Adipose tissue (tissue), 3 donors: ENCODE measurements around the gene ATOH8. TPM values are rescaled to one million over a fixed set of nuclear protein-coding genes. Genes with fewer than 3 reads are reported as not detected.

Experiments used
- H3K27ac ChIP-seq: one replicate; pipeline ENCODE4 v1.5.1; 2013; ENCODE audit warnings: low read depth, low read length
- WGBS, 3 donors: extraction: QIAGEN DNeasy Blood & Tissue Kit; methylation state at CpG; one replicate each; pipeline ENCODE4 v1.1.7; 2013; 5-methylcytosine and 5-hydroxymethylcytosine counted together
- polyA plus RNA-seq, 3 donors: library from polyadenylated mRNA; stranded (reverse); fragments of 200-250 nt; gene quantifications; one replicate each; pipeline ENCODE4 v1.2.3, GENCODE V29; 2013
- donor health status: healthy with polysubstance abuse.
- donor health status: Bipolar disorder and iron deficiency.
- donor health status: healthy.

ATOH8 gene
- polyA plus RNA-seq, 3 donors: 10.2 to 57.5 (median 29.5) TPM

DNA sequence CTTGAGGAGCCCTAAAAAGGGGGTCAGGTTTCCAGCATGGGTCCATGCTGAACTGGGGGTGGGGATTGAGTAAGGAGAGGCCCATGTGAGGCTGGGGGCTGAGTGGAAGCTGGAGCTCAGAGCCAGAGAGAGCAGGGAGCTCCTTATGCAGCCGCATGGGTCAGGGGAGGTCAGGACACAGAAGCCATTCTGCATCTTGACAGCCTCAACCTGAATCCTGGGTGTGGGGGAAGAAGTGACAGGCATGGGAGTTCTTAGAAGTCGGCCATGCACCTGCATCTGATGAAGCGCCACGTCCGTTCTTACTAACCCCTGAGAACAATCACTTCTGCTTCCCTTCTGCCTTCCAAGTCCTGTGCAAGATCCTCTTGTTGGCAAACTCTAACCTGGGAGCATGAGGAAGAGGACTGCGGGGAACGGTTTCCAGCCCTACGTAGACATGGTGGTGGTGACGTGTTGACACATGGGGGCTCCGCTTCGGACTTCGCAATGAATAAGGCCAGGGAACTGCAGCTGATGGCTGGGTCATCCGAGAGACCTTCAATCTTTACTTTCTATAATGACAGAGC, 37.4 kb upstream of the ATOH8 start:
- 57 to 82% (median 67%) methylated on average over 13 of the region's 13 CpGs for WGBS, 3 donors
- no peak overlapping the region for H3K27ac ChIP-seq

GRCh38 chr2:85717308-85718008, 36.3 kb upstream of the ATOH8 start:
- WGBS, 3 donors: 73 to 78% (median 73%) methylated on average over 15 of the region's 15 CpGs

GRCh38 chr2:85718009-85718391, 35.8 kb upstream of the ATOH8 start:
- 74 to 86% (median 75%) methylated on average over 7 of the region's 7 CpGs for WGBS, 3 donors
- no peak overlapping the region for H3K27ac ChIP-seq

More at GRCh38 chr2:85717308-85718008, 36.3 kb upstream of the ATOH8 start:
- H3K27ac ChIP-seq: no peak overlapping the region

GRCh38 chr2:85718885-85719492, 34.8 kb upstream of the ATOH8 start:
- 56 to 92% (median 85%) methylated on average over 10 of the region's 10 CpGs for WGBS, 3 donors
- no peak overlapping the region for H3K27ac ChIP-seq

DNA sequence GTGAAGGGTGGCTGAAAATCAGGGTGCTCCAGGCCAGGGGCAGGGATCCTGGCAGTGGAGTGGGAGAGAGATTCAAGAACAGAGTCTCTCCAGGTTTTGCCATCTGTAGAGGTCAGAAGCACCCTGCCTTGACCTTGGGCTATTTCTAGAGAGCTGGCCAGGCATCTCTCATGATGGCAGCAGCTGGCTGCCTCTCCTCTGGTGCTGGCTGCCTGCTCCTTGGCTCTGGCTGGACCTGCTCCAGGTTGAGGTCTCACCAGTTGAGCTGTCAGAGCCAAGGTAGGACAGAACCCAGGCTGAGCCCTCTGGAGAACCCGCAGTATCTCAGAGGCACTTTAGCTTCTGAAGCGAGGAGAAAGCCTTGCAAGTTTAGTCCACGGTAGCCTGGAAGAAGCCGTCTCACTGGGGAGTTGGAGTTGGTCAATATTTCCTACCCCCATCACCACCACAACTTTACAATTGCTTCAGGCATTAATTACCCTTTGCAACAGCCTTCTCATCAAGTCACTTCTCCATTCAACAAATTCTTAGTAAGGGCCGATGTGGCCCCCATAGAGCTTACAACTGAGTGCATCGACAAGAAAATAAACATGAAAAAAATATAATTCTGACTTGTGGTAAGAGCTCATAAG, 34.1 kb upstream of the ATOH8 start:
- WGBS, 3 donors: 58 to 87% (median 71%) methylated on average over 6 of the region's 6 CpGs
- no peak overlapping the region for H3K27ac ChIP-seq

GRCh38 chr2:85720533-85720932, 33.3 kb upstream of the ATOH8 start:
- no peak overlapping the region for H3K27ac ChIP-seq
- 84 to 96% (median 93%) methylated on average over 1 of the region's 1 CpG for WGBS, 3 donors

DNA sequence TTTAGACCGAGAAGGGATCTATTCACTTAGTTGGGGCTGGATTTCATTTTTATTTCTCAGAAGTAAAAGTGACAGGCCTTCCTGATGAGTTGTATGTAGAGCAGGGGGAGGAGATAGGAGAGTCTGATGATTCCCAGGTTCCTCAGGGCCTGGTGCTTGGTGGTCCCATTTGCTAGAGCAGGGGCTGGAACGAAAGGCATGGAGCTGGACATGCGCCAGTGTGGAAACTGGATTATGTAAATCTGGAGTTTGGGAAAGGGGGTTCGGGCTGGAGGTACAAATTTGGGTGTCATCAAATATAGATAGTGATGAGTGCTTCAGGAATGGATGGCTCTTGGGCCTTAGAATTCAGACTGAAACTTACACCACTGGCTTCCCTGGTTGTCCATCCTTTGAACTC, 32.1 kb upstream of the ATOH8 start:
- H3K27ac ChIP-seq: no peak overlapping the region
- WGBS, 3 donors: 87 to 91% (median 89%) methylated on average over 4 of the region's 4 CpGs

DNA sequence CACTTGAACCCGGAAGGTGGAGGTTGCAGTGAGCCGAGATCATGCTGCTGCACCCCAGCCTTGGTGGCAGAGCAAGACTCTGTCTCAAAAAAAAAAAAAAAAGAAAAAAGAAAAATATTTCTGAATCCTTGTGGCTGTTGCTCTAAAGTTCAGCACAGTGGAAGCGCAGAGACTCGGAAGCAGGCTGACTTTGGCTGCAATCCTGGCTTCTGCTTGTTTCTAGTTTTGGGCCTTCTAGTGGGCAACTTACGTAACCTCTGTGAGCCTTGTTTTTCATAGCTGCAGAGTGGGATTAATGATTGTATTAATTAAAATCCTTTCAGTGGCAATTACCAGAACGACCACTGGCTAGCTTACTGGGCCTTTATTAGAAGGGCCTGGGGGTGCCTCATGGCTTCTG, 31.3 kb upstream of the ATOH8 start:
- 87 to 90% (median 90%) methylated on average over 6 of the region's 6 CpGs for WGBS, 3 donors
- no peak overlapping the region for H3K27ac ChIP-seq

GRCh38 chr2:85723707-85724360, 30.0 kb upstream of the ATOH8 start:
- 93 to 100% (median 98%) methylated on average over 2 of the region's 2 CpGs for WGBS, 3 donors
- H3K27ac ChIP-seq: no peak overlapping the region

DNA sequence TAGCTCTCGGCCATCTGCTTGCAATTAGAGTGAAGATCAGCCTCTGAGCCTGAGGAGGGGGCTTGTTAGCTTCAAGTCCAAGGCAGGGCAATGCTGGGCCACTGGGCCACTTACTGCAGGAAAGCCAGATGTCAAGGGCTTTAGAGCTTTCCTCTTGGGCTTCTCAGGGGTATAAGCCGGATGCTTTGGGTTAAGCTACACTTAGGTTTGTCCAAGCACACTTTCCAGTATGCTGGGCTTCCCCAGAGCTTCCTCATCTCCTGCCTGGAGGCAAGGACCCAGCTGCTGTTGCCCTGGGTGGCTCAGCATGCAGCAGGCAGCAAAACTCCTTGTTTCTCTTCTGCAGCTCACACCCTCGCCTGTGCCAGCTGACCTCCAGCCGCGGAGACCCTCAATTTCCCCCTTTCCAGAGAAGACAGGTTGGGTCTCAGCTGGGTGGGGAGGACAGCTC, 29.0 kb upstream of the ATOH8 start:
- no peak overlapping the region for H3K27ac ChIP-seq

GRCh38 chr2:85725451-85725850, 28.3 kb upstream of the ATOH8 start:
- no peak overlapping the region for H3K27ac ChIP-seq
- 56 to 58% (median 56%) methylated on average over 2 of the region's 2 CpGs for WGBS, 3 donors

More for the DNA sequence above, 29.0 kb upstream of the ATOH8 start:
- 73 to 87% (median 79%) methylated on average over 5 of the region's 5 CpGs for WGBS, 3 donors

DNA sequence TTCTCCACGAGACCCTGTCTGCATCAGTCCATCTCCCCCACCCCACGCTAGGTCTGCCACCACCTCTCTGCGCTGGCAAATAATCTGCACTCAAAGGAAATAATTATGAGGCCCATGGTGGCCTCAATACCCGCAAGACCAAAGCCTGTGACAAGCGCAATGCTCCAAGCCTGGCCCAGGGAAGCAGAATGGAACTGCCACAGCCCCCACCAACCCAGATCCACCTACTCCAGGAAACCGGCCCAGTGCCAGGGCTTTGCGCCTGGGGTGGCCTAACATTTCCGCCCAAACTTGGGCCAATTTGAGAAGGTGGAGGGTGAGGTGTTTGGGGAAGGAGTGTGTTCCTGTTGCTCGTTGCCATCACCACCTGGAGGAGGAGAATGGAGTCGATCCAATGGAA, 26.0 kb upstream of the ATOH8 start:
- 72 to 78% (median 72%) methylated on average over 10 of the region's 10 CpGs for WGBS, 3 donors
- H3K27ac ChIP-seq: no peak overlapping the region

- no peak overlapping the region for H3K27ac ChIP-seq
- WGBS, 3 donors: 38 to 59% (median 47%) methylated on average over 5 of the region's 5 CpGs
Measured at GRCh38 chr2:85728342-85728741, 25.4 kb upstream of the ATOH8 start.

DNA sequence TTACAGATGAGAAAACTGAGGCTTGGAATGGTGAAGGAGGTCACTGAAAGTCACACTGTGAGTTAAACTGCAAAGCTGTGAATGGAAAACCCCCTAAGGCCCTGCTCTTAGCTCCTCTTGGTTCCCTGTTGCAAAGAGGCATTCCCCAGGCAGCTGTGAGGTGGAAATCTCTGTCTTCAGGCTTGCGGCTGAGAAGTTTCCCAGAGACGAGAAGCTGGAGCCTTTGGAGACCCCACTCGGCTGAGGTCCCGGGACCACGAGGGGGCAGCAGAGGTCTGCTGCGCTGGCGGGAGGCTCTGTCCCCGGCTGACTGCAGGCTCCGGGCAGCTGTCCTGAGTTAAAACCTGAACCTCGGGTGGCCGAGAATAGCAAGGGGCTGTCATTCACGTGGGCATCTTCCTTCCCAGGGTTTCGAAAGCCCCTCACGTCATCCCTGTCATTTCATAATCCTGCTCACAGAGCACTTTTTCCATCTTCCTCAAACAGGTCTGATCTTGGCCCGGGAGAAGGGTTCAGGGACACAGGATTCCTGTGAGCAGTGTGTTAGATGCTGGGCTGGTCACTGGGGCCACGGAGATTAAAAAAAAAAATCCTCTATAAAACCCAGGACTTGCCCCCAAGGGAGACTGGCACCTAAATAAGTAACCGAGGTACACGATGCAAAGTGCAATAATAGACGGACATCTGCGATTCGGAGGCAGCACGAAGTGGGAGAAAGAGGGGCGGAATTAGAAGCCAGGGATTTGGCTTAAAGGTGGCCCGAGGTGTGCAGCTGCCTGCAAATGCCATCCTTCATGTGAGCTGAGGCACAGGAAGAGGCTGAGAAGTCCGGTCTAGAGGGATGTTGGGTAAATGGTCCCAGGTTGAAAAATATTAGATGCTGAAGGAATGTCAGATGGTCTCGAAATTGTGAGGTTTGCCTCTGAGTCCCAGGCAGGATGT, 24.6 kb upstream of the ATOH8 start:
- WGBS, 3 donors: 35% methylated on average over 26 of the region's 26 CpGs
- no peak overlapping the region for H3K27ac ChIP-seq

DNA sequence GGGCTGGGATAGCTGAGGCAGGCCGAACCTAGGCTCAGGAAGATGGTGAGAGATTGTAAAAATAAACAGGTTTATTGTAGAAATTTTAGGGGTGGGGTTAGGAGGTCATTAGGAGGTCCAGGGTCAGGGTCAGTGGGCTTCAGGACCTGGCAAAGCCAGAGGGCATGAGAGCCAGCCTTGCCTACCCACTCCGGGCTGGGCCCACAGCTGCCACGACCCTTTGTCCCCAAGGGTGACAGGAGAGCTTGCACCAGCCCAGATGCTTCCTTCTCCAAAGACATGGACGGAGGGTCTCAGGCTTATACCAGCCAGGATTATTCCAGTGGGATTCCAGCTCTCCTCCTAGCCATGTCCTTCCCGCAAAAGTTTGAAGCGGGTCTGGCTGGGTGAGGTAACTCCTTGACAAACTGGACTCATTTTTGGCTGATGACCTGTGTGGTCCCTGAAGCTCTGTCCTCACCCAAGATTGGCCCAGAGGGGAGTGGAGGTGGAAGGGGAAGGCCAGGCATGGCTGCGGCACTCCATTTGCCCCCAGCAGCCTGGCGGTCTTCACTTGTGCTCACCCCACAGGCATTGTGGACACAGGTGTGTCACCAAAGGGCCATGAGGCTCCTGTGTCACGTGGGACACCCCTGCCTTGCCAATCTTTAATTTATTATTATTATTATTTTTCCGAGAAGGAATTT, 23.8 kb upstream of the ATOH8 start:
- 85 to 91% (median 85%) methylated on average over 10 of the region's 10 CpGs for WGBS, 3 donors

DNA sequence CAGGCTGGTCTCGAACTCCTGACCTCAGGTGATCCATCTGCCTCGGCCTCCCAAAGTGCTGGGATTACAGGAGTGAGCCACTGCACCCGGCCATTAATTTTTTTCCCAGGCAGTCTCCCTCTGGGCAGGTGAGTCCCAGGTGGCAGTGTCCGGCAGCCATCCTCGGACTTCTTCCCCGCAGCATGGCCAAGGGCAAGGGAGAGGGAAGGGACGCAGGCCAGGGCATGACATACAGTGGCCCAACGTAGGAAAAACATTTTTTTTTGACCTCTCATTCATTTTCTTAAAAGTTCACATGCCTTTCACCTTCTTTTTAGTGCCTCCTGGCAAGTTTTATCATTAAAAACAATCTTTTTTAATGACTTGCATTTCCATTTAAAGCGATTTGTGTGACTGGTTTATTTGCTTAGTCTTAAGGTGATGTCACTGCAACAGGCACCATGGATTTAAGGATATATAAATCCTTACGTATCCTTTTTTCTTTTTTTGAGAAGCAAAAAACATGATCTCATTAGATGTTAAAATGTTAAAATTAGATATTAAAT, 23.0 kb upstream of the ATOH8 start:
- no peak overlapping the region for H3K27ac ChIP-seq
- 80 to 90% (median 81%) methylated on average over 10 of the region's 10 CpGs for WGBS, 3 donors

More for the DNA sequence above, 23.8 kb upstream of the ATOH8 start:
- no peak overlapping the region for H3K27ac ChIP-seq

DNA sequence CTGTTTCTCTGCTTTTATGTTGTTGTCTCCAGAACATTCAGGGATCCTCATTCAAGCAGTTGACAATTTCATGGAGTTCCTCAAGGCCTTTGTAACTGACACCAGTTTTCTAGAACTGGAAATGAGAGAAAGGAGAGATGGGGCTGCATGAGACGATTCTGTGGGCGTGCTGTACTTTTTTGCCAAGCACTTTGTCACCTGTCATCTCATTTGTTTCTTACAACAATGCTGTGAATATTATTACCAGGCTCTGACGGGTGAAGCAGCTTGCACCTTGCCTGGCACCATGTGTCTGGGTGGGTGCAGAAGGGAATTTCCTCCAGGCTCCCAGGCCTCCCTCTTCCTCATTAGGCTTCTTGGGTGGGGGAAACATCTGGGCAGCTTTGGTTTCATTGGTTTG, 22.2 kb upstream of the ATOH8 start:
- no peak overlapping the region for H3K27ac ChIP-seq
- WGBS, 3 donors: 72 to 80% (median 77%) methylated on average over 3 of the region's 3 CpGs
